Lung (tissue), 12 donors: Measurements from ENCODE around the gene TCF25. TPM values are rescaled to one million over a fixed set of nuclear protein-coding genes. Genes with fewer than 3 reads are reported as not detected.

Experiments
- ATAC-seq: fragments of 200-7000 bp; cut with Tn5 transposase; one replicate; pipeline ENCODE4 v1.9.1; 2020; ENCODE audit warnings: moderate number of reproducible peaks; ENCODE audit not compliant: insufficient read depth, low FRiP score
- DNase-seq, 3 donors: peaks; one replicate each; pipeline ENCODE4 v3.0.0-alpha.2; 2013 to 2017
- H3K27ac ChIP-seq, 2 donors: one replicate each; pipeline ENCODE4 v1.5.1; 2013; ENCODE audit warnings: mild to moderate bottlenecking in 2 of 2, moderate library complexity in 2 of 2, control low read depth in 1 of 2, inconsistent platforms in 1 of 2, low read depth in 1 of 2, low read length in 1 of 2
- H3K27me3 ChIP-seq, 3 donors: one replicate each; pipeline ENCODE4 v1.5.1; 2013; ENCODE audit warnings: low read length in 2 of 3; ENCODE audit not compliant: control insufficient read depth in 3 of 3, insufficient read depth in 3 of 3
- H3K36me3 ChIP-seq, 4 donors: one replicate each; pipeline ENCODE4 v1.5.1; 2013; ENCODE audit warnings: low read length in 4 of 4, mild to moderate bottlenecking in 1 of 4, moderate library complexity in 1 of 4; ENCODE audit not compliant: control insufficient read depth in 4 of 4, insufficient read depth in 4 of 4
- H3K4me1 ChIP-seq, 5 donors: one replicate each; pipeline ENCODE4 v1.5.1; 2013; ENCODE audit warnings: low read length in 5 of 5, mild to moderate bottlenecking in 2 of 5, moderate library complexity in 1 of 5; ENCODE audit not compliant: control insufficient read depth in 5 of 5, insufficient read depth in 5 of 5
- H3K4me3 ChIP-seq: one replicate; pipeline ENCODE4 v1.5.1; 2013; ENCODE audit warnings: mild to moderate bottlenecking, control low read depth, moderate library complexity
- H3K9ac ChIP-seq, 2 donors: one replicate each; pipeline ENCODE4 v1.5.1; 2013; ENCODE audit warnings: low read length in 2 of 2, control low read depth in 1 of 2; ENCODE audit not compliant: insufficient read depth in 1 of 2
- H3K9me3 ChIP-seq, 4 donors: one replicate each; pipeline ENCODE4 v1.5.1; 2013; ENCODE audit warnings: low read length in 3 of 4, mild to moderate bottlenecking in 1 of 4, moderate library complexity in 1 of 4; ENCODE audit not compliant: control insufficient read depth in 4 of 4, insufficient read depth in 3 of 4
- WGBS, 2 donors: extraction: QIAGEN DNeasy Blood & Tissue Kit; methylation state at CpG; one replicate each; pipeline ENCODE4 v1.1.7; 2013; 5-methylcytosine and 5-hydroxymethylcytosine counted together
- polyA plus RNA-seq, 2 donors: library from polyadenylated mRNA; stranded (reverse); fragments of 200-250 nt; gene quantifications; one replicate each; pipeline ENCODE4 v1.2.1, GENCODE V29; 2013
- total RNA-seq, 2 donors: library from RNA; depleted of rRNA in 1 of 2; stranded (reverse); fragments of >200 nt in 1 of 2; gene quantifications; one replicate each; pipeline ENCODE4 v1.2.1, GENCODE V29; 2014 to 2021
- TF ChIP-seq, protein P1 (sequence below): IDR thresholded peaks from 2 replicates; pipeline ENCODE4 v1.5.1; 2012; ENCODE audit warnings: mild to moderate bottlenecking; ENCODE audit errors: control extremely low read depth, extremely low read depth
- donor health status: control.
- donor health status: control.
- donor health status: Bipolar disorder and iron deficiency.
- donor health status: healthy.
- donor health status: DM: yes; HTN: yes; CAD: no.

The TCF25 gene
- total and polyA plus RNA-seq, 4 donors: 106 to 212 (median 129) TPM

DNA sequence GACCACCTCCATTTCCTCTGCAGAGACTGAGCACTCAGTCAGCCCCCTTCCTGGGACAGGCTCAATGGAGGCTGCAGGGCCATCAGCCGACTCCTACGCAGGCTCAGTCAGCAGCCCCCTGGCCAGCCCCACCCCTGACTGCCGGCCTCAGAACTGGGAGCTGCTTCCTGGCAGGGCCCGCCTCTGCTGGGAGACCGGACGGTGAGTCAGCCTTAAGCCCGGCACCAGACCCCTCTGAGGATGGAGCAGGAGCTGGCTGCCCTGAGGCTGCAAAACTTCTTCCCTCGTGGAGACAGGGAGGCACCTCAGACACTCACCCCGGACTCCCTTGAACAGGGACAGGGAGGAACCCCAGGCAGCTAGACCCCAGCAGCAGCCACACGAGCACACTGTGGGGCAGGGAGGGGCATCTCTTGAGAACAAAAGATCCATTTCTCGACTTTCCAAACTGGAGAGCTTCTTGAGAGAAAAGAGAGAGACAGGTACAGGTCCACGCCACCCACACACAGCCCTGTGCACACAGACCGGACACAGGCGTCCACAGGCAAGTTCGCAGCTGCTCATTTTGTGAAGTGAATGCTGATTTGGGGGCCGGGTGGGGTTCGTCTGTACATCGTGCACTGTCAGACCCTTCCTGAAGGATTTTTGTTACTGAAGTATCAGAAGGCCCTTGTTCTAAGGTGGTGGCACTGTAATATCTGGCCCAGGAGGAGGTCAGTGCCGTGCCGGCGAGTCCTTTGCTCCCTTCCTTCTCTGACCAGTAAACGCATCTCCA lies 48.5 kb downstream of the TCF25 start:
- Histone ChIP-seq H3K9me3 (peaks cover 0 to 2% (median 0%) of the 10 kb centered on the region in 4 donors), H3K27me3 (peaks cover 4 to 24% (median 21%) of the 10 kb centered on the region in 3 donors), H3K4me1 (peaks cover 0 to 37% (median 9%) of the 10 kb centered on the region in 5 donors), H3K27ac (peak overlapping the region; percentile 63 to 95), H3K4me3 (no peak overlapping the region), H3K36me3 (no peaks in the 10 kb centered on the region), H3K9ac (no peak overlapping the region)
- ATAC-seq: peak; percentile 54
- peak; percentile 60 for DNase-seq
- WGBS, 2 donors: 6% methylated on average over 22 of the region's 22 CpGs
- TF ChIP-seq, protein P1, sequence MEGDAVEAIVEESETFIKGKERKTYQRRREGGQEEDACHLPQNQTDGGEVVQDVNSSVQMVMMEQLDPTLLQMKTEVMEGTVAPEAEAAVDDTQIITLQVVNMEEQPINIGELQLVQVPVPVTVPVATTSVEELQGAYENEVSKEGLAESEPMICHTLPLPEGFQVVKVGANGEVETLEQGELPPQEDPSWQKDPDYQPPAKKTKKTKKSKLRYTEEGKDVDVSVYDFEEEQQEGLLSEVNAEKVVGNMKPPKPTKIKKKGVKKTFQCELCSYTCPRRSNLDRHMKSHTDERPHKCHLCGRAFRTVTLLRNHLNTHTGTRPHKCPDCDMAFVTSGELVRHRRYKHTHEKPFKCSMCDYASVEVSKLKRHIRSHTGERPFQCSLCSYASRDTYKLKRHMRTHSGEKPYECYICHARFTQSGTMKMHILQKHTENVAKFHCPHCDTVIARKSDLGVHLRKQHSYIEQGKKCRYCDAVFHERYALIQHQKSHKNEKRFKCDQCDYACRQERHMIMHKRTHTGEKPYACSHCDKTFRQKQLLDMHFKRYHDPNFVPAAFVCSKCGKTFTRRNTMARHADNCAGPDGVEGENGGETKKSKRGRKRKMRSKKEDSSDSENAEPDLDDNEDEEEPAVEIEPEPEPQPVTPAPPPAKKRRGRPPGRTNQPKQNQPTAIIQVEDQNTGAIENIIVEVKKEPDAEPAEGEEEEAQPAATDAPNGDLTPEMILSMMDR: no peak

DNA sequence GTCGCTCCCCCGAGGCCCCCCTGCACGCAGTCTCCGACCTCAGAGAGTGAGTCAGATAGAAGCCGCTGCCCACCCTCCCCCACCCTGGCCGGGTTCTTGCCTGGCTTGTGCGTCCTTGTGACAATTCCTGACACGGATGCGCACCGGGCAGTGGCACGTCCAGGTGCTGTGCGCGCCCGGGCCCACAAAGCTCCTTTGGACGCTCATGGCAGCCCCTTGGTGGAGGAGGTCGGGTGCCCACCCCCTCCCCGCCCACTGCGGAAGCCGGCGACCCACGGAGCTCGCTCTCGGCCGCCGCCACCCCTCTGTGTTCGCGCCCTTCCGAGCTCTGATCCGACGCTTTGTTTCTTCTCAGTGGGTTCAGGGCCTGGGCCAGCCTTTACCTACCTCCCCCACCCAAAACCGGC lies 49.1 kb downstream of the TCF25 start:
- ATAC-seq (peak; percentile 28), DNase-seq (peak; percentile 44 to 62 (median 58))
- TF ChIP-seq, protein P1: no peak
- Histone ChIP-seq H3K9ac (no peak overlapping the region), H3K27me3 (peaks cover 4 to 24% (median 21%) of the 10 kb centered on the region in 3 donors), H3K4me1 (peaks cover 0 to 37% (median 9%) of the 10 kb centered on the region in 5 donors), H3K4me3 (peak overlapping the region; percentile 30), H3K9me3 (peaks cover 0 to 2% (median 0%) of the 10 kb centered on the region in 4 donors), H3K36me3 (no peaks in the 10 kb centered on the region), H3K27ac (peak overlapping the region; percentile 39 to 95)
- 0 to 1% methylated on average over 31 of the region's 31 CpGs for whole genome bisulfite sequencing, 2 donors

DNA sequence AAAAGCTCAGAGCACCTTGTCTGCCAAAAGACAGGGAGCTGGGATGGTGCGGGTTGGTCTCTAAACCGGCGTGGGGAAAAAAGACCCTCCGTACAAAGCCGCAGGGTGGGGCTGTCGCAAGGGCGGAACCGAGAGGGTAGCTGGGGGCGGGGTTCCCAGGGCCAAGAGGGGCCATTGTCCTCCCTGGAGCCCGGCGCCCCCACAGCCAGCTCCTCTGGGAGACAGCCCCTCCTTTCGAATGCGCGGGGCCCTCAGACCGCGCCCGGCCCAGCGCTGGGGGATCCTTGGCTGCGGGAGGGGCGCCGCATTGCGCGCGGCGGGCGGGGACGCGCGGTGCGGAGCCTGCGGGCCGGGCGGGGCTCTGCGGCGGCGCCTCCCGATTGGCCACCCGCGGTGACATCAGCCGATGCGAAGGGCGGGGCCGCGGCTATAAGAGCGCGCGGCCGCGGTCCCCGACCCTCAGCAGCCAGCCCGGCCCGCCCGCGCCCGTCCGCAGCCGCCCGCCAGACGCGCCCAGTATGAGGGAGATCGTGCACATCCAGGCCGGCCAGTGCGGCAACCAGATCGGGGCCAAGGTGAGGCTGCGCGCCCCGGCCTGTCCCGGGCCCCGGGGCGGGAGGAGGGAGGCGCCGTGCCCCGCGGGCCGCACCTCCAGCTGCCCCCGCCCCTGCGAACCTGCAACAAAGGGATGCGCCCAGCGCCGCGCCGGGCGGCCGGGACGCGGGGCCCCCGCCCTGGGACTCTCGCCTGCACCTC lies 49.7 kb downstream of the TCF25 start, which contains the start of gene TUBB3:
Gene TUBB3 (plus strand): TSS at position 459 of the 756 bp plus-strand sequence. CDS start 60 bp downstream, at position 519.
- H3K27me3 ChIP-seq: peaks cover 4 to 24% (median 21%) of the 10 kb centered on the region in 3 donors
- DNase-seq (peak; percentile 71 to 74 (median 73)), ATAC-seq (peak; percentile 42)

More for the DNA sequence above, 49.7 kb downstream of the TCF25 start, which contains the start of gene TUBB3:
- peak within 1 kb of the TSS; percentile 30 for H3K4me3 ChIP-seq
- H3K4me1 ChIP-seq: peaks cover 0 to 33% (median 9%) of the 10 kb centered on the region in 5 donors
- H3K36me3 ChIP-seq: no peaks in the 10 kb centered on the region
- TF ChIP-seq, protein P1: no peak
- no peak within 1 kb of the TSS for H3K9ac ChIP-seq
- 1% methylated on average over 58 to 88 of the region's 88 CpGs for WGBS, 2 donors
- peak within 1 kb of the TSS; percentile 63 to 95 for H3K27ac ChIP-seq
- peaks cover 0 to 2% (median 0%) of the 10 kb centered on the region in 4 donors for H3K9me3 ChIP-seq
